MCF 10A (cell line): ENCODE measurements around the gene MTREX. TPM values are rescaled to one million over a fixed set of nuclear protein-coding genes. Genes with fewer than 3 reads are reported as not detected.

Experiments
- BruUV-seq: library from RNA; stranded (reverse); fragments of 400-500 nt; replicated peaks from 2 replicates; lab custom pipeline; 2021; lab: Mats Ljungman, UMichigan
- CTCF ChIA-PET: fragments of 300-600 bp; sonication (Branson Sonifier 250); formaldehyde crosslinking; extraction: SDS; loops from one replicate; lab custom pipeline; 2021; ENCODE audit warnings: antibody characterized with exemption, inconsistent platforms; lab: Yijun Ruan, JAX
- POLR2A ChIA-PET: fragments of 300-600, 350-650 bp; sonication (Branson Sonifier 250); formaldehyde crosslinking; extraction: SDS; loops from one replicate; lab custom pipeline; 2020; ENCODE audit warnings: antibody characterized with exemption, inconsistent platforms; lab: Yijun Ruan, JAX
- DNase-seq: peaks from one replicate; pipeline ENCODE4 v3.0.0-alpha.2; 2018; ENCODE audit not compliant: unreplicated experiment
- H3K27ac Mint-ChIP-seq: one replicate; pipeline ENCODE4 v1.8.0; 2022; ENCODE audit warnings: mild to moderate bottlenecking, low read depth, mixed read lengths; ENCODE audit not compliant: unreplicated experiment
- H3K27me3 Mint-ChIP-seq: one replicate; pipeline ENCODE4 v1.8.0; 2022; ENCODE audit warnings: mixed read lengths; ENCODE audit not compliant: insufficient read depth, unreplicated experiment
- H3K36me3 Mint-ChIP-seq: one replicate; pipeline ENCODE4 v1.8.0; 2022; ENCODE audit warnings: mild to moderate bottlenecking, moderate library complexity, mixed read lengths; ENCODE audit not compliant: insufficient read depth, unreplicated experiment
- H3K4me1 Mint-ChIP-seq: one replicate; pipeline ENCODE4 v1.8.0; 2022; ENCODE audit warnings: mixed read lengths; ENCODE audit not compliant: insufficient read depth, unreplicated experiment
- H3K4me3 Mint-ChIP-seq: one replicate; pipeline ENCODE4 v1.8.0; 2022; ENCODE audit warnings: mild to moderate bottlenecking, moderate library complexity, mixed read lengths; ENCODE audit not compliant: unreplicated experiment
- H3K9me3 Mint-ChIP-seq: one replicate; pipeline ENCODE4 v1.8.0; 2022; ENCODE audit warnings: mixed read lengths; ENCODE audit not compliant: unreplicated experiment
- intact Hi-C: fragments of 100-400 bp; cut with micrococcal nuclease; formaldehyde crosslinking; loops from 2 replicates; pipeline ENCODE4 v1.14.1; 2022
- total RNA-seq: library from RNA; stranded (reverse); gene quantifications from 2 replicates; pipeline ENCODE4 v1.2.3, GENCODE V29; 2022
- TF ChIP-seq, protein P1 (sequence below): fragments of 200-600 bp; IDR thresholded peaks from one replicate; pipeline ENCODE4 v1.8.0; 2022; ENCODE audit warnings: antibody characterized with exemption, mild to moderate bottlenecking; ENCODE audit not compliant: unreplicated experiment

MTREX gene
- total RNA-seq, 1 experiment from 2014 or later: 118 TPM

DNA sequence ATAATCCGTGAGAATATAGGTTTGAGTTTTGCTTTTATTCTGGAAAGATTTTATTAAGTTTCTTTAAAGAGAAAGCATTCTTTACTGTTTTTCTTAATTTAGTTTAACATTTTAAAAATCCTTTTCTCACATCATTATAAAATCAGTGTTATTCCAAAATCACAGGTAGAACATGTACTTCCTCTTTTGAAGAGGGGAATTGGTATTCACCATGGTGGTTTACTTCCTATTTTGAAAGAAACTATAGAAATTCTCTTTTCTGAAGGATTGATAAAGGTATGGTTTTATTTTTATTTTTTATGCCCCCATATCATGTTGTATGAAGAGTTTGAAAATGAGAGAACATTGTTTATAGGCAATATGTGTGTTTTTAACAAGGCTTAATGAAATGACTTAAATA lies 43.0 kb downstream of the MTREX start:
- H3K36me3 Mint-ChIP-seq: peaks cover 79% of the 10 kb centered on the region
- no peak for DNase-seq
- H3K9me3 Mint-ChIP-seq: no peaks in the 10 kb centered on the region
- H3K4me3 Mint-ChIP-seq: no peak overlapping the region
- TF ChIP-seq, protein P1, sequence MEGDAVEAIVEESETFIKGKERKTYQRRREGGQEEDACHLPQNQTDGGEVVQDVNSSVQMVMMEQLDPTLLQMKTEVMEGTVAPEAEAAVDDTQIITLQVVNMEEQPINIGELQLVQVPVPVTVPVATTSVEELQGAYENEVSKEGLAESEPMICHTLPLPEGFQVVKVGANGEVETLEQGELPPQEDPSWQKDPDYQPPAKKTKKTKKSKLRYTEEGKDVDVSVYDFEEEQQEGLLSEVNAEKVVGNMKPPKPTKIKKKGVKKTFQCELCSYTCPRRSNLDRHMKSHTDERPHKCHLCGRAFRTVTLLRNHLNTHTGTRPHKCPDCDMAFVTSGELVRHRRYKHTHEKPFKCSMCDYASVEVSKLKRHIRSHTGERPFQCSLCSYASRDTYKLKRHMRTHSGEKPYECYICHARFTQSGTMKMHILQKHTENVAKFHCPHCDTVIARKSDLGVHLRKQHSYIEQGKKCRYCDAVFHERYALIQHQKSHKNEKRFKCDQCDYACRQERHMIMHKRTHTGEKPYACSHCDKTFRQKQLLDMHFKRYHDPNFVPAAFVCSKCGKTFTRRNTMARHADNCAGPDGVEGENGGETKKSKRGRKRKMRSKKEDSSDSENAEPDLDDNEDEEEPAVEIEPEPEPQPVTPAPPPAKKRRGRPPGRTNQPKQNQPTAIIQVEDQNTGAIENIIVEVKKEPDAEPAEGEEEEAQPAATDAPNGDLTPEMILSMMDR: no peak
- no peak overlapping the region for H3K27ac Mint-ChIP-seq
- POLR2A ChIA-PET: no interaction called here
- H3K4me1 Mint-ChIP-seq: no peaks in the 10 kb centered on the region
- CTCF ChIA-PET: interaction anchor here (0.5 kb wide), 1 partner anchor 1121 kb away, joined by 3 read pairs; no protein-coding TSS in a partner anchor
- H3K27me3 Mint-ChIP-seq: no peaks in the 10 kb centered on the region
- no TSS peak for BruUV-seq
- intact Hi-C loops: no loop called here

DNA sequence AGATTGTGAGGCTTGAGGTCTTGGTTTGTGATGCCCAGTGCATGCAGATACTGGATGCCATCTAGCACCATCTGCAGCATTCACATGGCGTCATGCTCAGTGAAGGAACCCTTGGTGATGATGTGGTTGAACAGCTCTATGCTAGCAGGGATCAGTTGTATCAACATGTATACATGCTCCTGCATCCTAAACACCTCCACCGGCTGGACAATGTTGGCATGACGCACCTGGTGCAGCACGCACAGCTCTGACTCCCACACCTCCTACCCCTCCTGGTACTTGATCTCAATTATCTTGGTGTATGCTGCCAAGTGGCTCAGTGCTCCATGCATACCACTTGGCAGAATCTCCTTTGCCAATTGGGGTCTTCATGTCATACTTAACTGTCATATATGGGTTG lies 49.1 kb downstream of the MTREX start:
- Mint-ChIP-seq H3K27me3 (no peaks in the 10 kb centered on the region), H3K4me1 (no peaks in the 10 kb centered on the region), H3K4me3 (no peak overlapping the region), H3K27ac (no peak overlapping the region), H3K36me3 (peaks cover 62% of the 10 kb centered on the region), H3K9me3 (peaks cover 6% of the 10 kb centered on the region)
- ChIA-PET CTCF (interaction anchor here (0.8 to 1.5 kb wide), 2 partner anchors 10 to 89 kb away, joined by 3 read pairs; no protein-coding TSS in a partner anchor), POLR2A (no interaction called here)
- no TSS peak for BruUV-seq
- no peak for DNase-seq
- TF ChIP-seq, protein P1: no peak
- intact Hi-C loops: no loop called here

DNA sequence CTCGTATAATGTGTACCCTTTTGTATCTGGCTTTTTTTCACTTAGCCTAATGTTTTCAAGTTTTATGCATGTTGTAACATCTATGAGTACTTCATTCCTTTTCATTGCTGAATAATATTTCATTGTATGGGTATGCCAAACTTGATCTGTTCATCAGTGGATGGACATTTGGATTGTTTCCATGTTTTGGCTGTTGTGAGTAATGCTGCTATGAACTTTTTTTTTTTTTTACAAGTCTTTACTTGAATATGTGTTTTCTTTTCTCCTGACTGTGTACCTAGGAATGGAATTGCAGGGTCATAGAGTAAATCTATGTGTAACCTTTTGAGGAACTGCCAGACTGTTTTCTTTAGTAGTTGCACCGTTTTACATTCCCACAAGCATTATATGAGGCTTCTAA lies 52.4 kb downstream of the MTREX start:
- Mint-ChIP-seq H3K27me3 (no peaks in the 10 kb centered on the region), H3K4me1 (no peaks in the 10 kb centered on the region), H3K9me3 (peaks cover 6% of the 10 kb centered on the region), H3K4me3 (no peak overlapping the region), H3K27ac (no peak overlapping the region), H3K36me3 (peaks cover 50% of the 10 kb centered on the region)
- TF ChIP-seq, protein P1: no peak
- ChIA-PET CTCF (interaction anchor here (1.3 kb wide), 1 partner anchor 332 kb away, joined by 3 read pairs; no protein-coding TSS in a partner anchor), POLR2A (no interaction called here)
- intact Hi-C loops: no loop called here
- no TSS peak for BruUV-seq
- peak; percentile 51 for DNase-seq

DNA sequence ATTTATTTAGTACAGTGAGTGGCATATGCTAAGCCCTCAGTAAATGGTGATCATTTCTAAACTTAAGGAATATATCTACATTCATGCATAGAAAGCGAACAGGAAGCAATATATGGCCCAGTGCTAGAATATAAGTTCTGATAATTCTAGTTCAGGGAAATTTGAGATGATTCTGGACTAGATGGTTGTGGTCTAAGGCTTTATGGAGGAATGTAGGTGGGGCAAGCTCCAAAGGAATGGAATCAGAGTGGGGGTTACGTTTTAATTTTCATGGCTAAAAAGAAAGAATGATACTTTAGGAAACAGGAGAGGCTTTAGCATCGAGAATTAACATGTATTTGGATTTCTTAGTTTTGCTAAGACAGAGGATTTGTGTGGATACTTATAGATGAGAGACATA lies 56.1 kb downstream of the MTREX start:
- POLR2A ChIA-PET: no interaction called here
- Mint-ChIP-seq H3K27me3 (no peaks in the 10 kb centered on the region), H3K4me1 (no peaks in the 10 kb centered on the region)

More for the DNA sequence above, 56.1 kb downstream of the MTREX start:
- no TSS peak for BruUV-seq
- peaks cover 6% of the 10 kb centered on the region for H3K9me3 Mint-ChIP-seq
- H3K36me3 Mint-ChIP-seq: peaks cover 57% of the 10 kb centered on the region
- no peak overlapping the region for H3K27ac Mint-ChIP-seq
- no peak for DNase-seq
- intact Hi-C loops: no loop called here
- H3K4me3 Mint-ChIP-seq: no peak overlapping the region
- CTCF ChIA-PET: no interaction called here
- TF ChIP-seq, protein P1: no peak
